Measurements from ENCODE around the gene MNT.

Gene MNT

DNA sequence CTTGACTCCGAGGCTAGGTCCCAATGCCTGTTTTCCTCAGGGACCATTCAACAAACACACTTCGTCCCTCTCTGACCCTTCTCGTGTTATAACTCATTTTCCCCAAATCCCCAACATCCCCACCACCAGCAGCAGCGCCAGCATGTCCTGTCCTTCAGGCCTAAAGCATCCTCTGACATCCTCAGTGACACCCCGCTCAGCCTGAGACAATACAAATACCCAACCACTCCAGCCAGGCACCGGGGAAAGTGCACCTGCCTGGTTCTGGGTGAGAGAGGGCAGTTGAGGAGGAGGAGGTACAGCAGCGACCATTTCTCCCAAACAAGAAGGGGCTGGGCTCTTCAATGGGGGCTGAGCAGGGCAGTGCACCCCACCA lies 4.7 kb downstream of the MNT start:
- no peak for DNase-seq (ENCODE audit: low spot score)

DNA sequence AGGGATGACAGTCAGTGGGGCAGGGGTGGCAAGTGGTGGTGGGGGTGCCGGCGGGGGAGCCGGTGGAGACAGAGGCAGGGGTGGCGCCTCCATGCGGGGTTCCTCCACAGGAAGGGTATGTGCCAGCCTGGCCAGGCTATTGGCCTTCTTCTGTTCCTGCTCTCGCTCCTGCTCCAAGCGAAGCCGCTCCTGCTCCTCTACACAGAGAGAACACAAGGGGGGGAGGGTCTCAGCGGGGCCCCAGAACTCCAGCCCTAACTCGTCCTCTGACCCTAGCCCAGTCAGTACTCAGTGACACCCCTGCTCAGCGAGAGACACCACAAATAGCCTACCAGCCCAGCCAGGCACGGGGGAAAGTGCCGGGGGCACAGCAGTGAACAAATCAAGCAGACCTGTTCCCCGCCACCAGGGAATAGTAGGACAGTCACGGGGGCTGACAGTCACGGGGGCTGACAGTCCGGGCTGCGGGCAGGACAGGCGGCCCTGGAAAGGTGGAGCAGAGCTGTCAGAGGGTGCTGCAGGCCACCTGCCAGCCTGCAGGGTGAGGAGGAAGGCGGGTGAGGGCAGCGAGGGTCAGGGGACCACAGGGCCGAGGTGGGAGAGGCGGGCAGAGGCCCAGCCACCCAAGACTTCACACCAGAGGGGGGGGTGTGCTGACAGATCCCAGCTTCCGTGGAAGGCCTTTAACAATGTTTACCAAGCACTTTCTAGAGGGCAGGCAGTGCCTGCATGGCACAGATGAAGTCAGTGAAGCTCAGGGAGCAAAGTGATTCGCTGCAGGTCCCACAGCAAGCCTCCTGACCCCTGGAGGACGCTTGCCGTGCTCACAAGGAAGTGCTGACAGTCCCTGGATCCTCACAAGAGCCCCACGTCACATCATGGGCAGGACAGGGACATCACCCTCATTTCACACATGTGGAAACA lies 5.3 kb downstream of the MNT start:
- no peak for DNase-seq (ENCODE audit: low spot score)

DNA sequence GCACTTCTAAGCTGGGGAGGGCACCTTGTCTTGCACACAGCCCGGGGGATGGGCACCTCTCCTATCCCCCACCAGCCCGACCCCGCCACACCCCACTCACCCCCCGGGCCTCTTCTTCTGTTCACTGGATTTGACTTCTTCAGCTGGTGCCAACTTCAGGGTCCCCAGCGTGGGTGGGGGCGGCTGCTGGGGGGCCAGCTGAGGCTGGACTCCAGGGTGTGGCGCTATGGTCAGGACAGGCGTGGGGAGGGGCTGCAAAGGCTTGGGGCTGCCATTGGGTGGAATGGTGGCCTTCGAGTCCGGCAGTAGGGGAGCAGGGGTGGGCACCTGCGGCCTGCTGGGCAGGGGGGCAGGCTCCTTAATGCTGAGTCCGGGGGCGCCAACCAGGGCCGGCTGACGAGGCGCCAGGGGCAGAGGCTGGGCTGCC lies 6.1 kb downstream of the MNT start:
- no peak for DNase-seq (ENCODE audit: low spot score)

DNA sequence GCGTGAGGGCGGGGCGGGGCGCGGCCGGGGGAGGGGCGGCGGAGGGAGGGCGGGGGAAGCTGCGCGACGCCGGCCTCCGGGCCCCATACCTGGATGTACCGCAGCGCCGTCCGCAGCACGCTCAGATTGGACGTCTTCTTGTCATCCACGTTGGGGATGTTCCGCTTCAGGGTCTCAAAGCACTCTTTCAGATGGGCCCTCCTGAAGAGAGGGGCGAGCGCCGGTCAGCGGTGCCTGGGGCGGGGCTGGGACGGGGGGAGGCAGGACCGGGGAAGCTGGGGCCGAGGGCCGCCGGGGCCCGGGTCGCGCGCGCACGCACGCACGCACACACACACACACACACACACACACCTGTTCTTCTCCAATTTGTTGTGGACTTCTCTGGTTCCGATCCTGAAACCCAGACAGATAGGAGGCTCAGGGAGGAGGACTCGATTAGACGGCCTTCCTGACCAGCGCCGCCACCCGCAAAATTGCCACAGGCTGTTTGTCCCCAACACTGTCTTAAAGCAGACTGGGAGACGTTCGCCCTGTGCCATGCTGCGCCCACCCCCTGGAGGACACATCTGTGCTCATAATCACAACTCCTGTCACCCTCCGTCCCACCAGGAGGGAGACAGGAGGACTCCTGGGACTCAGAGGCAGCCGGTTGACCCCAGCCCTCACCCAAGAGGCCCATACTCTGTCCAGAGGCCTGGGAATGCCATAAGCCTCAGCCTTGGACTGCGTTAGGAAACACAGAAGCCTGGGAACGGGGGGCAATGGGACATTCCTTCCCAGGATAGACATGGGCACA lies 6.7 kb downstream of the MNT start:
- no peak for DNase-seq (ENCODE audit: low spot score)

DNA sequence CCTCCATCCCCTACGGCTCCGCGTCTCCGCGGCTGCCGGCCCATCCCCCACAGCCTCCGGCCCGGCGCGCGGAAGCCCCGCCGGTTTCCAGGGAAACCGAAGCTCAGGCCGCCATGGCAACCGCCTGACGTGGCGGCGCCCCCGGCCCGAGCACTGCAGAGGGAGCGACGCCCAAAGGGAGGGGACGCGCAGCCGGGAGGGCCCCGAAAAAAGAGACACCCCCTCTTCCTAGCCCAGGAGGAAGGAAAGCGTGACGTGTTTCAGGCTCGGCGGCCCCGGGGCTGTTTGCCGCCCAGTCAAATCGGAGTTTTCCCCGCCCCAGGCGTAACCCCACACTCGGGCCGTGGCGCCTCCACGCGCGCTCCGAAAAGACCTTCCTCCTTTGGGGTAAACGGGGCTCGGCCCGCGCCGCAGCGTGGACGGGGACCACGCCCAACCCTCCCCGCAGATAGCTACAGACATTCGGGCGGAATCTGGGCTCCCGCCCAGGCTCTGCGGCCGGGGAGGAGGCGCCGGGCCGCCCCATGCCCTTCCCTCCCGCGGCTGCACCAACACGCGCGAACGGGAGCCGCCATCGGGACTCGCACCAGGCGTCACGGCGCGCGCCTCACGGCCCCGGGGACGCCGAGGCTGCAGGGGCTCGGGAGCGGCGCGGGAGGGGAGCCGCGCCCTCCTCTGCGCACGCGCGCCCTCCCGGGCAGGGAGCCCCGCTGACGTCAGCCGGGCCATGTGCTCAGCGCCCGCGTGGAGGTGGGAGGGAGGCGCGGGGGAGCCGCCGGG lies 7.5 kb downstream of the MNT start:
- DNase-seq (ENCODE audit: low spot score), result peak; percentile 83

DNA sequence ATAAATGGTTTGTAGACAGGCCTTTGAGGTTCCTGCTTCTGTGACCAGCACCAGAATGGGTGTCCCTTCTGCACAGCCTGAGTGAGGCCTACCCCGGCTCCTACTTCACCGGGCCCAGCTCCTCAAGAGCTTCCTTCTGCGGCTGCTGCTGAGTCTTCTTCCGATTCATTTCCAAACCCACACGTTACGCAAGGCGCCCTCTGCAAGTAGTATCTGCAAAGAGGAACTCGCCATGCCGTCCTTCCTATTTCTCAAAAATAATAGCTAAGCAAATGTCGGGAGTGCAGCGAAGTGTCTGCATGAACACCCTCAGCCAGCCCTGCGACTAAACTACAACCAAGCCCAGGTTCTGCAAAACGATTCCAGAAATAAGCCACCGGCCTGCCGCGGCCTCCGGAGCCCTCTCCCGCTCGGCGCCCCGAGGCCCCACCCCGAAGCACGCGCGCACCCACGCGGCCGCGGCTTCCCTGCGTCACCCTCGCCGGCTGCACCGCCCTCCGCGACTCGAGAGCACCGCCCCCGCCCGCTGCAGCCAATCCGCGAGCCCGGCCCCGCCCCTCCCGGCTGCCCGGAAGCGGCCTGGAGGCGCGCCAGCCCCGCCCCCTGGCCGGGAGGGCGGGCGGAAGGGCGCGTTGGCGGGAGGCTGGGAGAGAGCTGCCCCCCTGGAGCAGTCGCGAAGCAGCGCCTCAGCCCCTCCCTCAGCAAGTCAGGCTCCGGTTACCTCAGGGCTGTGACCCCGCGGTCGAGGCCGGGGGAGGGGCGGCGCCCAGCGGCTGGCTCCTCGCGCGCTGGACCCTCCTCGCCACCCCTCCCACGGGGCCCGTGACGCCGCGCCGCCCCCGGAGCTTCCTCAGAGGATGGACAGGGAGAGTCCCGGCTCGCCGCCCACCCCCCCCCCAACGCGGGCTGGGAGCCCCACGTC lies 8.3 kb downstream of the MNT start:
- DNase-seq (ENCODE audit: low spot score), result peak; percentile 90

DNA sequence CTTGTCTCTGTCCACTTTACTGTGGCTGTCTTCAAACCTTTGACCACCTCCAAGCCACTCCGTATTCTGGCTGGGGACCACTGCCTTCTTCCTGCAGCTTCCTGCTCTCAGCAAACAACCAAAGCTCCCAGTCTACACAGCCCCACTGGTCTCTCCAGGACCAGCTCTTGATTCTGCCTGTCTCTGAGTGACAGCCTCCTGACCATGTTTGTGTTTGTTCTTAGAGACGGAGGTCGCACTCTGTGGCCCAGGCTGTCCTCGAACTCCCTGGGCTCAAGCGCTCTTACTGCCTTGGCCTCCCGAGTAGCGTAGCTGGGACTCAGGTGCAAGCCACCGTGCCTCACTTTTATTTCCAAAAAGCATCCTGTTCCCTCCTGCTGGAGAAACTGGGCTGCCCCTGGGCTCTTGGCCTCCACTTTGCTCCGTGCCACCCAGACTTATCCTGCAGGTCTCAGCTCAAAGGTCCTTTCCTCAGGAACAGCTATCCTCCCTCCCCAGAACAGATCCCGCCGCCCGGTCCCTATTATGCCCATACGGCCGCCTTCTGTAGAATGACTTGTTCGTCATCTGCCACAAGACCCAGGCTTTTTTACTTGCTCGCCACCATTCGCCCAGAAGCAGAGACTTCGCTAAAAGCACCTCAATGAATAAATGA lies 9.1 kb downstream of the MNT start:
- no peak for DNase-seq (ENCODE audit: low spot score)

DNA sequence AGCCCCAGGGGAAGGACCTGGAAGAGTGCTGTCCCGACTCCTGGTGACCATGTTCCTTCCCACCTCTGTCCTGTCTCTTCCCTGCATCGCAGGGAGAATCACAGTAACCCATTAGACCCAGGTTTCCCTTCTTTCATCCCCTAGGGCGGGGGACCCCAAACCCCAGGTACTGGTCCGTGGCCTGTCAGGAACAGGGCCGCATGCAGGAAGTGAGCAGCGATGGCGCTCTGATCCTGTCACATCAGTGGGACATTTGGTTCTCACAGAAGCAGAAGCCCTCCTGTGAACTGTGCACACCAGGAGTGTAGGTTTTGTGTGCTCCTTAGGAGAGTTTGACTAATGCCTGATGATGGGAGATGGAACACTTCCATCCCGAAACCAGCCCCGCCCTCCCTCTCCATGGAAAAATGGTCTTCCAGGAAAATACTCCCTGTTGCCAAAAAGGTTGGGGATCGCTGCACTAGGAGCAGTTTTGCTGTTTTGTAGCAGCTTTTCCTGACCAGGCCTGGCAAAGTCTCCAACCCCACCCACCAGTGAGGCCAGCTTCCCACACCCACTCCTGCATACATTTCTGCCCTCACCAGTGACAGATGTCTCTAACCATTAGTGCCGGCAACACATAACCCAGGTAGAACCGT lies 10.5 kb downstream of the MNT start:
- DNase-seq (ENCODE audit: low spot score), result no peak

DNA sequence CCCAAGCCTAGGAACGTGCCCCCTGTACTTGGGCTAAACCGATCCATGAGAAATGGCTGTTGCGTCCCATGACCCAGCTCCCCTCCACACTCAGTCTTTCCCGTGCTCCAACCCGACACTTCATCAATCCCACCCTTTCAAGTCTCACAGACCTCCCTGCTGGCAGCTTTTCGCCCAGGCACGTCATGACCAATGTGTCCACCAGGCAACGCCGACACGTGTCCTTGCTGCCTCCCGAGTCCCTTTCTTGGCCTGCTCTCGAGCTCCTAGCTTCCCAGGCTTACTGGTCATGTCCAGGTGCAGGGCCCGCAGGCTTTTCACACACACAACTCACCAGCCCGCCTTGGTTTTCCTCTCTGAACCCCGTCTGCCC lies 12.2 kb downstream of the MNT start:
- no peak for DNase-seq (ENCODE audit: low spot score)

DNA sequence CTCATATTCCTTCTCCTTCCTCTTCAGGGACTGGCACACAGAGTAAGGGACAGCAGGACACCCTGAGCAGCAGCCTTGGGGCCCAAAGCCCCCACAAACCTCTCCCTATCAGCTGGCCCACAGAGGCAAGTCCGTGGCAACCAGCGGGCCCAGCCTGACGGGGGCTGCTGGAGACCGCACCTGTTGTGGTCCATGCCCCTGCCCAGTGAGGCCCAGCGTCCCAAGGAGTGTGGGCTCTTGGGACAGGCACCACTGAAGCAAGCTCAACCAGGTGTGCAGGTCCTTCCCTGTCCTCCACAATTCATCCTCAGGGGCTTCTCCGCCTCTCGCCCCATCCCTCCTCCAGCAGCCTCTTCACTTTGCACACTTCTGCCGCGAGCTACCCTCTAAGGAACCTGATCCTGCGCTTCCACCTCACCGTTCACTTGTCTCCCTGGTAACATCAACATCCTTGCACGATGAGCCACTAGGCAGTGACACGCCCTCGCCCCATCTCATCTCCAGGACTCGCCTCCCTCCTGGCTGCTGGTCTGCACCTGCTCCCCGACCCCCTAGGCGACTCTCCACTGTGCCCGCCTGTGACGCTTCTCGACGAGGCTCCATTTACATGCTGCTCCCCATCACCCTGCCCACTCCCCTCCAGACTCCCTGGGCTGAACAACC lies 12.7 kb downstream of the MNT start:
- DNase-seq (ENCODE audit: low spot score), result no peak

DNA sequence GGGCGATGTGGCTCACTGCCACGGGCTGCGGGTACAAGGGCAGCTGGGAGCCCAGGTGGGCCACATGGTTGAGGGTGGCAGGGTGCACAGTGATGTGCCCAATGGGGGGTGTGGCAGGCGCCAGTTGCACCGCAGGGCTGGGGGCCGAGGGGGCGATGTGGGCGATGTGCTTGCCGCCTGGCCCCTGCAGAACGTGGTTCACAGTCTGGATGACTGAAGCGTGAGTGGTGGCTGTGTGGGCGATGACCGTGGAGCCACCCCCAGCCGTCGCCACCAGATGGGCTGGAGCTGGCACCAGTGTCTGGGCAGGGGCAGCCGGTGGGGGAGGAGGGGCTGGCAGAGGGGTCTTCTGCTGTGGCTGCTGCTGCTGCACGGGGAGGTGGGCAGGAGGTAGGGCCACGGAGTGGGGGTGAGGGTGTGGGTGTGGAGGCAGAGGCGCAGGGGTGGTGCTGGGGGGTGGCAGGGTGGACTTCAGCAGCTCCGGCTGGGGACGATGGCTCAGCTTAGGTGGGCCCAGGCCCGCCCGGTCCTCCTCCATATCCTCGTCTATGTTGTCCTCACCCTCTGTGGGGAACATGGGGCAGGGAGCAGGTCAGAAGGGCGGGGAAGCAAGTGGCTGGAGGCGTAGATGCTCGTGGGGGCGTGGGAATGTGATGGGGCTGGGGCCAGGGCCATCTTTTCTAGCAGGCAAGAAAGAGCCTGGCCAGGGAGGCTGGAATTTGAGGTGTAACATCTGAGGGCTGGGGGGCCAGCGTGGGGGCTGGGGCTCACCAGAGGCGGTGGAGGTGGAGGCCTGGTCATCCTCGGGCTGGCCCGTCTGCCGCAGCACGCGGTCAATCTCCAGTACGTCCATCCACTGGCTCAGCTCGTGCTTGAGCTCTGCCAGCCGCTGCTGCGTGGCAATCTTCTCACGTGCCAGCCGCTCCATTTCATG lies 13.5 kb downstream of the MNT start:
- DNase-seq (ENCODE audit: low spot score), result no peak

DNA sequence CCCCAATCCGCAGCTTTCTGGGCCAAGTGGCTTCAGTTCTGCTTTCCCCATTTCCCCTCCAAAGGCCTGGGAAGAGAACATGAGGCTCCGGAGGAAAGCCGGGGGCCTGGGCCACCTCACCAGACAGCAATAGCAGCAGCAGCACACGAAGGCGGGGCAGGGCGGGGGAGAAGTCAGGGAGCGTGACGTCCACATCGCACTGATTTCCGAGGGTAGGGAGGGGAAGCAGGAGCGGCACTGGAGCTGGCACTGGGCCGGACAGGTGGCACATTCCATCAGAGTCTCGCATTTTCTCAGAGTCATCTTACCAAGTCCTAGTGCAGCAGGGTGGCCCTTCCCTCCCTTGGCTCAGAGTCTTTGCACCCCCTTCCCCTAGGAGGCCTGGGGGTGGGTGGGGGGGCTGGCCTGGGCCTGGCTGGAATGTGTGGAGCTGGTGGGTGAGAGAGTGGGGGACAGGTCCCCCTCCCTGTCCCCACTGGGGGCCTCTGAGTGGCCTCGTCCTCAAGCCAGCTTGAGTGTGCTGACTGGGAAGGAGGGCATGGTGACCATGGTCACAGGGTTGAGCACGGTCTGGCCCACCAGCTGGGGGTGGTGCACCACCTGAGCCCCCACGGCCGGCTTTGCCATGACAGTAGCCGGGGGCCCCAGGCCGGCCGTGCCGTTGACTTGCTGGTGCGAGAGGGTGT lies 14.3 kb downstream of the MNT start:
- no peak for DNase-seq (ENCODE audit: low spot score)

DNA sequence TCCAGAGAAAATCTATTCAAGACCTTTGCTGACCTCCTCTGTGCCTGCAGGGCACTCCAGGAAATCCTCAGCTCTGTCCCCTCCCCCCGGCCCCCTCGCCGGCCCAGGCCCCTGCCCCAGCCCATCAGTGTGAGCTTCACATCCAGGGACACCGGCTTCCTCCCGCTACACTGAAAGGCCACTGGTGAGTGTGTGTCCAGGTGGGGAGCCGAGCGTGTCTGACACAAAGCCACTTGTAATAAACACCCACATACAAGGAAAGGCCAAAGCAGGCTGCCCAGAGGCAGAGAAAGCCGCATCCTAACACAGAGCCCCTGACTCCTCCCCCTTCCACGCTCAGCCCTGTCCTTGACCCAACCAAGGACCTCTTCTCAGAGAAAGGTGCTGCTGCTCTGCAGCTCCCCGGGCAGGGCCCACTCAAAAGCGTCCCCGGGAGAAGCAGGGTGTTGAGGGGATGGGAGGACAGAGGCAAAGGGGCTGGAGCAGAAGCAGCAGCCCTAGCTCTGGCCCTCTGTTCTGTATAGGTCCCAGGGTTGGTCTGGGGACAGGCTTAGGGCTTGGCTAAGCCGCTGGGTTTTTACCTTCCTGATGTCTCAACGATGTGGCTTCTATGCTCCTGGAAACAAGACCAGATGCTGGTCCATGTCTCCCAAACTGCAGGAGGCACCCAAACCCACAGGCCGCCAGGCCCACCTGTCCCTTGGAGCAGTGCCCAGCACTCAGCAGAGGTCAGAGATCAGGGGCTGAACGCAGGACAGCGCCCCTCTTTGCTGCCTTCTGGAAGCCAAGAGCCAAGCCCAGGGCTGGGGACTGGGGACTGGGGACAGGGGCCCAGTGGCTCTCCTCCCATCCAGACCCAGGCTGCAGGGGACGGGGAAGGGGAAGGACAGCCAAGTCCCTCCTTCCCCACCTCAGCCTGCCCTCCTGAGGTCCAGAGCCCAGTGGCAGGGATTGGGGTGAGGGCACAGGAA lies 15.3 kb downstream of the MNT start:
- DNase-seq (ENCODE audit: low spot score), result no peak

DNA sequence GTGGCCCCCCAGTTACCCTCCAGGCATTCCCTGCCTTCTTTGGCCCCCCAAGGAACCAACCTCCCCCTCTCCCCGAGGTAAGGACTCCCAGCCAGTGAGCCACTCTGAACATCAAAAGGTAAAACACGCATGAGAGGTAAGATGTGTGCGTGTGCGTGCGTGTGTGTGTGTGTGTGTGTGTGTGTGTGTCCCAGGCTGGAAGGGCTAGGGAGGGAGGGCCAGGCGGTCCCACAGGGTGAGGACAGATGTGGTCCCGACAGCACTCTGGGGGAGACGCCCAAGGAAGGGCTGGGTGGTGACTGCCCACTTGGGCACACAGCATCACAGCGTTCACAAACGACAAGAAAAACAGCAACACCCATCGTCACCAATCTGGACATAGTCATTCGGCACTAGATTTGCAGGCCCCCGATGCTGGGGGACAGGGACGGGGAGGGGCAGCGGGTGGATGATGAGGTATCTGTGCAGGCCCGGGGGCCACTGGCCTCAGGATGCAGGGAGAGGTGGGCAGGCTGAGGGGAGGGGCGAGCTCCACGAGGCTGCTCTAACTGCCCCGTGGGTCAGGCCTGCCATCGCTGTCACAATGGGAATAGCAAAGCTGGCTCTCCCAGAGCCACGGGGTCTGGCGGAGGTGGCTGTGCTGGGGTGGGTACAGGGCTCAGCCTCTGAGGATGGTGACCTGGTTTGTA lies 16.3 kb downstream of the MNT start:
- DNase-seq (ENCODE audit: low spot score), result no peak

DNA sequence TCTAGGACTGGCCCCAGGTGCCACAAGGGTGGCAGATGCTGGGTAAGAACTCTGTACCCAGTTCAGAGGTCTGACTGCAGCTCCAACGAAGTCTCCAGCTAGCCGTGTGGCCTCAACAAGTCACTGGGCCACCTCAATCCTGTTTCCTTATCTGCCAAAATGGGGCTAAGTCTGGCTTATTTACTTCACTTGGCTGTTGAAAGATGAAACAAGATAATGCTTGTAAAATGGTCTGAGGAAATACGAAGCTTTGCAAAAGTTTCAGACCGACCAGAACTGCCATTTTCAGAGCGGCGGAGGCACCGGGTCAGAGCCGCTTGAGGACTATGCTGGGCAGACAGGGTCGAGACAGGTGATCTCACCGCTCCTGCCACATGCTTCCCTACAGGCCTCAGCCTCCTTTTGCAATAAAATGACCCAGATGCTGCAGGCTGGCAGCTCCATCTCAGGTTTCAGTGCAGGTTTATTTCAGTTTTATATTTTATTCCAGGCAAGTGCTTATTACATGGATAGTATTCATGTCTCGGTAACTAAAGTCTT lies 17.2 kb downstream of the MNT start:
- no peak for DNase-seq (ENCODE audit: low spot score)
